Aorta (tissue), 5 donors: ENCODE measurements around the gene SSU72. TPM values are rescaled to one million over a fixed set of nuclear protein-coding genes. Genes with fewer than 3 reads are reported as not detected.

Source experiments
- ATAC-seq: fragments of 200-7000 bp; cut with Tn5 transposase; one replicate; pipeline ENCODE4 v1.9.1; 2022; ENCODE audit warnings: moderate library complexity; ENCODE audit not compliant: low FRiP score
- DNase-seq, 2 donors: peaks; one replicate each; pipeline ENCODE4 v3.0.0-alpha.2; 2020
- H3K27ac ChIP-seq, 2 donors: one replicate each; pipeline ENCODE4 v1.5.1; 2013; ENCODE audit warnings: low read length in 2 of 2, mild to moderate bottlenecking in 2 of 2, moderate library complexity in 2 of 2, control low read depth in 1 of 2, inconsistent platforms in 1 of 2, low read depth in 1 of 2
- H3K27me3 ChIP-seq, 2 donors: one replicate each; pipeline ENCODE4 v1.6.1; 2013; ENCODE audit warnings: control low read depth in 1 of 2, low read length in 1 of 2, mild to moderate bottlenecking in 1 of 2, moderate library complexity in 1 of 2; ENCODE audit not compliant: insufficient read depth in 2 of 2, control insufficient read depth in 1 of 2
- H3K36me3 ChIP-seq, 2 donors: one replicate each; pipeline ENCODE4 v1.6.1; 2013; ENCODE audit warnings: control low read depth in 1 of 2, low read length in 1 of 2, mild to moderate bottlenecking in 1 of 2; ENCODE audit not compliant: insufficient read depth in 2 of 2, control insufficient read depth in 1 of 2
- H3K4me1 ChIP-seq, 2 donors: one replicate each; pipeline ENCODE4 v1.6.1; 2013; ENCODE audit warnings: low read length in 2 of 2, control low read depth in 1 of 2, mild to moderate bottlenecking in 1 of 2, moderate library complexity in 1 of 2; ENCODE audit not compliant: insufficient read depth in 2 of 2, control insufficient read depth in 1 of 2
- H3K4me3 ChIP-seq, 2 donors: one replicate each; pipeline ENCODE4 v1.5.1; 2013; ENCODE audit warnings: low read length in 2 of 2, control low read depth in 1 of 2, mild to moderate bottlenecking in 1 of 2
- H3K9me3 ChIP-seq: one replicate; pipeline ENCODE4 v1.6.1; 2013; ENCODE audit warnings: mild to moderate bottlenecking, low read length; ENCODE audit not compliant: control insufficient read depth
- WGBS, 2 donors: extraction: QIAGEN DNeasy Blood & Tissue Kit; methylation state at CpG; one replicate each; pipeline ENCODE4 v1.1.7; 2013; 5-methylcytosine and 5-hydroxymethylcytosine counted together
- intact Hi-C, 2 donors: fragments of 100-400 bp; cut with DNase I; formaldehyde crosslinking; loops; one replicate each; pipeline versions ENCODE4 v1.14.2 to v1.15.0; 2022
- polyA plus RNA-seq, 2 donors: library from polyadenylated mRNA; stranded (reverse); fragments of 200-250 nt; gene quantifications; one replicate each; pipeline ENCODE4 v1.2.3, GENCODE V29; 2013
- total RNA-seq, 2 donors: library from RNA; stranded (reverse); fragmentation: NEBNext Ultra II Directional; extraction: Animal tissue kit (Norgen Biotek cat#: 25700); gene quantifications; one replicate each; pipeline ENCODE4 v1.2.1, GENCODE V29; 2021
- donor health status: healthy with polysubstance abuse.
- donor health status: Bipolar disorder and iron deficiency.
- donor health status: DM: no; HTN: no; CAD: no.
- donor health status: DM: no; HTN: no; CAD: no.
- donor health status: DM: yes; HTN: yes; CAD: no.

Gene SSU72
- total and polyA plus RNA-seq, 4 donors = 65.0 to 92.8 (median 69.6) TPM

- no peaks in the 10 kb centered on the region for H3K27me3 ChIP-seq
- H3K27ac ChIP-seq = no peak overlapping the region
- WGBS, 2 donors = 81 to 82% methylated on average over 15 of the region's 15 CpGs
- ATAC-seq (no peak), DNase-seq (no peak)
- no peak overlapping the region for H3K4me3 ChIP-seq
- intact Hi-C loops = no loop called here
- no peaks in the 10 kb centered on the region for H3K9me3 ChIP-seq
- no peaks in the 10 kb centered on the region for H3K36me3 ChIP-seq
- no peaks in the 10 kb centered on the region for H3K4me1 ChIP-seq
Measured at GRCh38 chr1:1604374-1605033, 29.8 kb upstream of the SSU72 start.

GRCh38 chr1:1603671-1604373 lies 29.2 kb upstream of the SSU72 start:
- ATAC-seq (no peak), DNase-seq (no peak)
- Histone ChIP-seq H3K9me3 (no peaks in the 10 kb centered on the region), H3K27me3 (no peaks in the 10 kb centered on the region), H3K4me1 (no peaks in the 10 kb centered on the region), H3K27ac (no peak overlapping the region), H3K4me3 (no peak overlapping the region), H3K36me3 (no peaks in the 10 kb centered on the region)
- WGBS, 2 donors = 63 to 66% methylated on average over 13 of the region's 13 CpGs
- intact Hi-C loops = no loop called here

GRCh38 chr1:1602968-1603506 lies 28.4 kb upstream of the SSU72 start:
- ATAC-seq (no peak), DNase-seq (no peak)
- Histone ChIP-seq H3K4me3 (no peak overlapping the region), H3K4me1 (no peaks in the 10 kb centered on the region), H3K36me3 (no peaks in the 10 kb centered on the region), H3K27me3 (no peaks in the 10 kb centered on the region), H3K27ac (no peak overlapping the region), H3K9me3 (no peaks in the 10 kb centered on the region)
- intact Hi-C loops = no loop called here
- 47 to 48% methylated on average over 13 of the region's 13 CpGs for WGBS, 2 donors

- H3K27me3 ChIP-seq = no peaks in the 10 kb centered on the region
- H3K4me1 ChIP-seq = no peaks in the 10 kb centered on the region
- ATAC-seq (no peak), DNase-seq (no peak)
- intact Hi-C loops = no loop called here
- H3K36me3 ChIP-seq = no peaks in the 10 kb centered on the region
- 53 to 62% methylated on average over 18 of the region's 18 CpGs for whole genome bisulfite sequencing, 2 donors
- H3K27ac ChIP-seq = no peak overlapping the region
- no peak overlapping the region for H3K4me3 ChIP-seq
- no peaks in the 10 kb centered on the region for H3K9me3 ChIP-seq
Measured at GRCh38 chr1:1602304-1602967, 27.8 kb upstream of the SSU72 start.

GRCh38 chr1:1601564-1602303 lies 27.1 kb upstream of the SSU72 start:
- DNase-seq (no peak), ATAC-seq (no peak)

GRCh38 chr1:1600861-1601563 lies 26.3 kb upstream of the SSU72 start:
- H3K4me3 ChIP-seq = no peak overlapping the region

More at GRCh38 chr1:1601564-1602303, 27.1 kb upstream of the SSU72 start:
- 86 to 88% methylated on average over 15 of the region's 15 CpGs for WGBS, 2 donors
- Histone ChIP-seq H3K36me3 (no peaks in the 10 kb centered on the region), H3K27ac (no peak overlapping the region), H3K4me3 (no peak overlapping the region), H3K4me1 (no peaks in the 10 kb centered on the region), H3K27me3 (no peaks in the 10 kb centered on the region), H3K9me3 (no peaks in the 10 kb centered on the region)
- intact Hi-C loops = no loop called here

GRCh38 chr1:1599935-1600860 lies 25.5 kb upstream of the SSU72 start, which contains the start of gene FNDC10:
Gene FNDC10 (minus strand): TSS chr1:1600135. CDS start chr1:1600015, 120 bp downstream.
- WGBS, 2 donors = 1 to 2% methylated on average over 42 to 125 of the region's 125 CpGs
- intact Hi-C loops = no loop called here
- Histone ChIP-seq H3K36me3 (no peaks in the 10 kb centered on the region), H3K27me3 (no peaks in the 10 kb centered on the region), H3K9me3 (no peaks in the 10 kb centered on the region), H3K4me1 (no peaks in the 10 kb centered on the region), H3K4me3 (peak within 1 kb of the TSS in 1 of 2 donors; percentile 23), H3K27ac (no peak within 1 kb of the TSS)
- ATAC-seq (no peak), DNase-seq (no peak)

More at GRCh38 chr1:1600861-1601563, 26.3 kb upstream of the SSU72 start:
- intact Hi-C loops = no loop called here
- 52 to 64% methylated on average over 22 of the region's 22 CpGs for WGBS, 2 donors
- Histone ChIP-seq H3K27me3 (no peaks in the 10 kb centered on the region), H3K9me3 (no peaks in the 10 kb centered on the region), H3K36me3 (no peaks in the 10 kb centered on the region), H3K4me1 (no peaks in the 10 kb centered on the region), H3K27ac (no peak overlapping the region)
- DNase-seq = no peak
- ATAC-seq = no peak
